ENCODE measurements around the gene STAU1.
"Not testable (repeated sequence)": the region's sequence is repeated elsewhere in the genome, so short reads cannot be mapped to it uniquely, and the experiment has no call there.

STAU1 gene

GRCh38 chr20:49122920-49123319, 65.2 kb downstream of the STAU1 start:
- DNase-seq (ENCODE audit: low read depth), result no peak

DNA sequence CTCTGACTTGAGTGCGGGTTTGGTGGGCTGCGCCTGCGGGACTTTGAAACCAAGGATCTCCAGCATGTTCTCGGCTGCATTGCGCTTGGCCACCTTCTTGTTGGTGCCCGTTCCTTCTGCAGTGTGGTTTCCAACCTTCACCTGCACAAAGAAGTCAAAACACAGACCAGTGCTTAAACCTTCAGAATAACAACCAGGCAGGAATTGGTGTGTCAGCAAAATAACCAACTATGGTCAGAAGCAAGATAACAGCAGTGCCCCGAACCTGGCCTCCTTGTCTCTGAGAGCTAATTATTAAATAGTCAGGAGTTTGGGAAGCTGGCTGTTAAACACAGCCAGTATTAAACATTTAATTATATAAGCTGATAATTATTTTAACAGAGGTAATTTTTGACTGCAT, 68.1 kb downstream of the STAU1 start:
- no peak for DNase-seq (ENCODE audit: low read depth)

- DNase-seq (ENCODE audit: low read depth), result no peak
Observed at GRCh38 chr20:49118307-49118706, 69.8 kb downstream of the STAU1 start.

DNA sequence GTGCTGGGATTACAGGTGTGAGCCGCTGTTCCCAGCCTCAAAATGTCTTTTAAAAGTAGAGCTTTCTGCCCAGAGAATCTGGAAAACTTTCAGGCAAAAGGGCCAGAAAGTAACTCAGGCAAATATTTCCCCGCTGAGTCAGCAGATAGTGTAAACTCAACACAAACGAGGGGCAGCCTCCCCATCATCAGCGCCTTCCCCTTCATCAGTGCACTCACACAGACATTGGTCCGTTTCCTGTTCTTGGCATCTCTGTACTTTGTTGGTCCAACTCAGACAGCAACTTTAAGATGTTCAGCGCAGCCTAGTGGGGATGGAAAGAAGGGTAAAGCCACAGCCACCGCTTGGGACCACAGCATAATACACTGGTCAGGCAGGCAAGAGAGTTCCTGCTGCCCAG, 72.6 kb downstream of the STAU1 start:
- no peak for DNase-seq (ENCODE audit: low read depth)

GRCh38 chr20:49112596-49113274, 75.4 kb downstream of the STAU1 start:
- DNase-seq (ENCODE audit: low read depth), result no peak

- DNase-seq (ENCODE audit: low read depth), result no peak
Observed at GRCh38 chr20:49110767-49111694, 77.1 kb downstream of the STAU1 start.

DNA sequence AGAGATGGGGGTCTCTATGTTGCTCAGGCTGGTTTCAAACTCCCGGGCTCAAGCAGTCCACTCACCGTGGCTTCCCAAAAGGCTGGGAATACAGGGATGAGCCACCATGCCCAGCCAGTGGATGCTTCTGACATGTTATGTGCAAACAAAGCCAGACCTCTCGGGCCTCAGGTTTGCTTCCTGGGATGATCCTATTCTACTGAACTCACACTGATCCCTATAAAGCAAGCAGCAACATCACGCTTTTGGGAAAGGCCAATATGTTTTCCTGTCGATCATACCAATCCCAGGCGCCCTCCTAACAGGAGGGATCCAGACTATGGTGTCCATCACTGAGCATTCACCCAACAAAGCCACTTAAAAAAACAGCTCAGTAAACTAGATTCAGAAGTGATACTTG, 81.8 kb downstream of the STAU1 start:
- no peak for DNase-seq (ENCODE audit: low read depth)

DNA sequence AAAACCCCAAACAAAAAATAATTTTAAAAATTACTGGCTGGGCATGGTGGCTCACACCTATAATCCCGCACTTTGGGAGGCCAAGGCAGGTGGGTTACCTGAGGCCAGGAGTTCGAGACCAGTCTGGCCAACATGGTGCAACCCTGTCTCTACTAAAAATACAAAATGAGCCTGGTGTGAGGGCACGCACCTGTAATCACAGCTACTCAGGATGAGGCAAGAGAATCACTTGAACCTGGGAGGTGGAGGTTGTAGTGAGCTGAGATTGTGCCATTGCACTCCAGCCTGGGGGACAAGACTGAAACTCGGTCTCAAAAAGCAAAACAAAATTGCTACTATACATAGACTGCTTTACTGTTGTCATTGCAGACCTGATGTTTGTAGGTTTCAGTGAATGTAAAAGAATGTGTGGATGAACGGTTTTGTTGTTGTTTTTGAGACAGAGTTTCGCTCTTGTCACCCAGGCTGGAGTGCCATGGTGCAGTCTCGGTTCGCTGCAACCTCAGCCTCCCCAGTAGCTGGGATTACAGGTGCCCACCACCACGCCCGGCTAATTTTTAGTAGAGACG, 83.1 kb downstream of the STAU1 start:
- DNase-seq (ENCODE audit: low read depth), result not testable (repeated sequence)

DNA sequence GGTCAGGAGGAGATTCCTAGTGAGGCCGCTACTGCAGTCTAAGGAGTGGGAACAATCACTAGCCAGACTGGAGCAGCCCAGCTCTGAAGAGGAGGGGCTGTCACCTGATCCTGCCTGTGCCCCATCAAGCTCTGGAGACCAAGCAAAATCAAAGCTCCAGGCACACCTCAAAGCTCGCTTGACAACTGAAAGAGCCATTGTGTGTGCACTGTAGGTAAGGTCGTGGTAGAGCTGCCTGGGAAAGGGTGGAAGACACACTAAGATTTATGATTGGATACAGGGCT, 83.8 kb downstream of the STAU1 start:
- DNase-seq (ENCODE audit: low read depth), result no peak

GRCh38 chr20:49103647-49104364, 84.3 kb downstream of the STAU1 start:
- DNase-seq (ENCODE audit: low read depth), result no peak

DNA sequence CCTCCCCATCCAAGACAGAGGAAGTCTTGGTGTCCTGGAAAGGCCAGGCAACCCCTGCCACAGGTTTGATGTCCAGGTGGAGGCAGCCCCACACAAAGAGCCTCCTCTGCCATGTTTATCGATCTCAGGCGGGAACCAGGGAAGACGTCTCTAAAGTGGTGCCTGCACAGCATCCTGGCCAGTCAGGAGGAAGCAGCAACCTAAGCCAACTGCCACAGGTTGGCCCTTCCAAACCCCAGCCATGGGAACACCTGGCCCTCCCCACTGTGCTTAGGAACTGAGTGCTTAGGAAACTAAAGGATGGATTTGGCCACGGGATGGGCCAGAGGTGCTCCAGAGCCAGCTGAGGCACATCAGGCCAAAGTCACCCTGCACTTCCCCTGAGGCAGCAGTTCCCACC, 85.1 kb downstream of the STAU1 start:
- no peak for DNase-seq (ENCODE audit: low read depth)

GRCh38 chr20:49100972-49101371, 87.2 kb downstream of the STAU1 start:
- DNase-seq (ENCODE audit: low read depth), result no peak

- not testable (repeated sequence) for DNase-seq (ENCODE audit: low read depth)
Observed at GRCh38 chr20:49100292-49100691, 87.8 kb downstream of the STAU1 start.

DNA sequence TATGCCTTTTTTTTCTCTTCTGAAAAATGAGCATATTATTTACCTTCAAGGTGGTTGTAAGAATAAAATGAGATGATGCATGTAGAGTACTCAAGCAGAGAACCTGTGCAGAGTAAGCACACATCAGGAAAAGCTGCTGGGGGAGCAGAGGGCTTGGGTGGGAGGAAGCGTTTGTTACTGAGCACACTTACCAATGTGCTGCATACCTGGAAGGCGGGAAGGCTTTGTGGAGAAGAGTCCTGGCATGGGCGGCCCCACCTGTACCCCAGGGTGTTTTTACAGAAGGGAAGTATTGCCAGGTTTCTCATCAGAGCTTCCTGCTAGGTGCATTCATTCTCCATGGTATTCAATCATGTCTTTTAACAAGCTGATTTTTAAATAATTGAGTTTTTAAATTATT, 89.1 kb downstream of the STAU1 start:
- DNase-seq (ENCODE audit: low read depth), result no peak

- DNase-seq (ENCODE audit: low read depth), result no peak
Observed at GRCh38 chr20:49098136-49098535, 90.0 kb downstream of the STAU1 start.

GRCh38 chr20:49097159-49097558, 91.0 kb downstream of the STAU1 start:
- no peak for DNase-seq (ENCODE audit: low read depth)

GRCh38 chr20:49096203-49096730, 91.9 kb downstream of the STAU1 start:
- DNase-seq (ENCODE audit: low read depth), result no peak

DNA sequence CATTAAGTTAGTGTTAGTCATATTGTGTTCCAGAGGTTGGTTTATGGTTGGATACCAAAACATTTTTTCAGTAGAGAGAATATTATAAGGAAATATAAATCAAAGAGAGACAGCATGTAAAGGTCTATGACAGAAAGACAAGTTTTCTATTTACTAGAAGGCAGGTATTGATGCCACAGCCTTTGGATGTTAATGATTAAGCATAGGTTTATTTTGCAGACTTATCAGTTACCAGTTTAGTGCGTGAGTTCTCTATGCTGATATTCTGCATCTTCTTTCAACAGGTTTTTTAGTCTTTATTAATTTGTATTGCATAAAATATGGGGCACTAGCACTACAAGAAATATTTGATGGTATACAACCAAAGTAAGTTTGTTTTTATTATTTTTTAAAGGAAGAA, 96.4 kb downstream of the STAU1 start:
- DNase-seq (ENCODE audit: low read depth), result no peak

GRCh38 chr20:49091104-49091503, 97.0 kb downstream of the STAU1 start:
- DNase-seq (ENCODE audit: low read depth), result no peak

- DNase-seq (ENCODE audit: low read depth), result not testable (repeated sequence)
Observed at GRCh38 chr20:49082295-49082694, 105.8 kb downstream of the STAU1 start.

DNA sequence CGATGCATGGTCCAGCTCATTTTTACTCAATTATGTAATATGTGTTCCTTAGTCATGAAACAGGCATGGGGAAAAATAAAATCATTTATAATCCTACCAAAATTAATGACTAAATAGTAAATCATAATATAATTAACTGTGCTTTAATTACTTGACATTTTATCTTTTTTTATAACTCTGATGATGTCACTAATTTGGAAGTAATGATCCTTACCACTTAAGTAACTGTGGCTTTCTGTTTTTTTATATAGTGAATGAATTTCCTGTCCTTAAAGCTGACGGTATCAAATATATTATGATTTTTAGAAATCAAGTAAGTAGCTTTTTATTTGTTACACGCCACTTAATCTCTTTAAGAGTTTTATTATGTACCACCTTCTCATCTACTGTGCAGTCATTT, 109.8 kb downstream of the STAU1 start:
- DNase-seq (ENCODE audit: low read depth), result no peak

GRCh38 chr20:49074521-49074920, 113.6 kb downstream of the STAU1 start:
- DNase-seq (ENCODE audit: low read depth), result no peak

Measured in T follicular helper cell (primary cell).